SK-N-SH treated with all-trans-retinoic acid at 6 μM for 48 hours (cell line): ENCODE data around the gene ABI3.

Experiments used
- ATAC-seq: fragments of 200-7000 bp; cut with Tn5 transposase; 3 replicates; pipeline ENCODE4 v1.9.1; 2020; ENCODE audit warnings: mild to moderate bottlenecking, moderate library complexity
- ARNTL ChIP-seq: fragments of 450-650 bp; formaldehyde crosslinking; IDR thresholded peaks from 2 replicates; pipeline ENCODE4 v1.5.0; 2020; ENCODE audit warnings: low read depth, mild to moderate bottlenecking, moderate library complexity, borderline replicate concordance
- BACH2 ChIP-seq: fragments of 250-450 bp; sonication (Bioruptor Pico); IDR thresholded peaks from 2 replicates; pipeline ENCODE4 v1.9.0; 2021; ENCODE audit warnings: mild to moderate bottlenecking, borderline replicate concordance
- CSDC2 ChIP-seq: fragments of 250-450 bp; sonication (Bioruptor Pico); IDR thresholded peaks from 2 replicates; pipeline ENCODE4 v1.5.0; 2020; ENCODE audit warnings: mild to moderate bottlenecking, moderate library complexity
- ESRRG ChIP-seq: fragments of 250-450 bp; sonication (Bioruptor Pico); IDR thresholded peaks from 2 replicates; pipeline ENCODE4 v1.6.1; 2021; ENCODE audit warnings: mild to moderate bottlenecking
- GLIS3 ChIP-seq: fragments of 250-450 bp; sonication (Bioruptor Pico); IDR thresholded peaks from 2 replicates; pipeline ENCODE4 v1.5.0; 2020; ENCODE audit warnings: mild to moderate bottlenecking, moderate library complexity
- ISL1 ChIP-seq: fragments of 250-450 bp; sonication (Bioruptor Pico); IDR thresholded peaks from 2 replicates; pipeline ENCODE4 v2.1.2; 2022; ENCODE audit warnings: mild to moderate bottlenecking, moderate library complexity
- OSR1 ChIP-seq: fragments of 250-450 bp; sonication (Bioruptor Pico); IDR thresholded peaks from 2 replicates; pipeline ENCODE4 v1.8.0; 2022; ENCODE audit warnings: moderate library complexity, mild to moderate bottlenecking, inconsistent platforms
- PPARA ChIP-seq: fragments of 250-450 bp; sonication (Bioruptor Pico); IDR thresholded peaks from 2 replicates; pipeline ENCODE4 v1.5.0; 2020; ENCODE audit warnings: mild to moderate bottlenecking, borderline replicate concordance
- RARB ChIP-seq: fragments of 250-450 bp; sonication (Bioruptor Pico); IDR thresholded peaks from 2 replicates; pipeline ENCODE4 v1.8.0; 2021; ENCODE audit warnings: mild to moderate bottlenecking, moderate library complexity
- SNAI2 ChIP-seq: fragments of 250-450 bp; sonication (Bioruptor Pico); IDR thresholded peaks from 2 replicates; pipeline ENCODE4 v1.5.0; 2020; ENCODE audit warnings: mild to moderate bottlenecking, moderate library complexity
- TCF4 ChIP-seq: fragments of 250-450 bp; sonication (Bioruptor Pico); IDR thresholded peaks from 2 replicates; pipeline ENCODE4 v1.8.0; 2021; ENCODE audit warnings: mild to moderate bottlenecking, moderate library complexity, borderline replicate concordance
- TOX ChIP-seq: fragments of 250-450 bp; sonication (Bioruptor Pico); IDR thresholded peaks from 2 replicates; pipeline ENCODE4 v1.8.0; 2021; ENCODE audit warnings: mild to moderate bottlenecking, moderate library complexity, borderline replicate concordance
- ZC3H10 ChIP-seq: fragments of 250-450 bp; sonication (Bioruptor Pico); IDR thresholded peaks from 2 replicates; pipeline ENCODE4 v1.5.1; 2021; ENCODE audit warnings: mild to moderate bottlenecking, moderate library complexity
- ZFP3 ChIP-seq: fragments of 250-450 bp; sonication (Bioruptor Pico); IDR thresholded peaks from 2 replicates; pipeline ENCODE4 v1.5.0; 2020; ENCODE audit warnings: mild to moderate bottlenecking, moderate library complexity
- ZFP30 ChIP-seq: fragments of 450-650 bp; formaldehyde crosslinking; IDR thresholded peaks from 2 replicates; pipeline ENCODE4 v1.5.0; 2022; ENCODE audit warnings: mild to moderate bottlenecking, moderate library complexity
- ZNF565 ChIP-seq: fragments of 450-650 bp; formaldehyde crosslinking; conservative IDR thresholded peaks from 2 replicates; pipeline ENCODE4 v1.5.0; 2020; ENCODE audit warnings: low read depth, mild to moderate bottlenecking, moderate library complexity
- ZNF70 ChIP-seq: fragments of 450-650 bp; formaldehyde crosslinking; IDR thresholded peaks from 2 replicates; pipeline ENCODE4 v1.5.0; 2020; ENCODE audit warnings: mild to moderate bottlenecking, moderate library complexity
- ZNF8 ChIP-seq: fragments of 450-650 bp; formaldehyde crosslinking; IDR thresholded peaks from 2 replicates; pipeline ENCODE4 v1.5.0; 2020; ENCODE audit warnings: mild to moderate bottlenecking, moderate library complexity
- TF ChIP-seq, protein P1 (sequence below): fragments of 250-450 bp; sonication (Bioruptor Pico); IDR thresholded peaks from 2 replicates; pipeline ENCODE4 v1.8.0; 2020; ENCODE audit warnings: mild to moderate bottlenecking, moderate library complexity, borderline replicate concordance
- TF ChIP-seq, protein P2 (sequence below): fragments of 250-450 bp; sonication (Bioruptor Pico); IDR thresholded peaks from 2 replicates; pipeline ENCODE4 v1.8.0; 2021; ENCODE audit warnings: low read depth, mild to moderate bottlenecking, moderate library complexity, borderline replicate concordance
- TF ChIP-seq, protein P3 (sequence below): fragments of 250-450 bp; sonication (Bioruptor Pico); IDR thresholded peaks from 2 replicates; pipeline ENCODE4 v1.5.1; 2021; ENCODE audit warnings: mild to moderate bottlenecking, moderate library complexity
- TF ChIP-seq, protein P4 (sequence below): fragments of 250-450 bp; sonication (Bioruptor Pico); IDR thresholded peaks from 2 replicates; pipeline ENCODE4 v1.5.0; 2020; ENCODE audit warnings: mild to moderate bottlenecking, moderate library complexity
- TF ChIP-seq, protein P5 (sequence below): fragments of 250-450 bp; sonication (Bioruptor Pico); IDR thresholded peaks from 2 replicates; pipeline ENCODE4 v1.5.1; 2020; ENCODE audit warnings: low read depth, mild to moderate bottlenecking, moderate library complexity

ABI3 gene

DNA sequence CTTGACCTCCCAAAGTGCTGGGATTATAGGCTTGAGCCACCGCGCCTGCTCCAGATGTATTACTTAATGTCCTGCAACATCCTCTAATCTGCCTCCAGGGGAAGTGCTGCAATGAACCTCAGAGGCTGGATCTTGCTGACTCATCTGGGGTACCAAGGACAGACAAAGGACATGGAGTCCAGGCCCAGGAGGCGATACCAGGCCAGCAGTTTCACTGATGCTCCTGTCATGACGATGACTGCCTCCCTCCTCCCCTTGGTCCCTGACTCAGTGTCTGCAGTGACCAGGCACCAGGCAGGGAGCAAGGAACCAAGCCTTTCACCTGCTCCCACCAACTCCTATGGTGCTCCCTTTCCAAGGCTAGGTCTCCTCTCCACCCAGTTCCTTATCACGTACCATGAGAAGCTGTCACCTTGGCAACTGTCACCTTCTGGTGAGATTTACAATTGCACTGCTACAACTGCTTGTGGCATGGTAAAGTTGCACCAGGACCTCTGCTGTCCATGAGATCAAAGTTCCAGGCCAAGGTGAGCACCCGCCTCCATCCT, 41.7 kb downstream of the ABI3 start:
- no peak for TF ChIP-seq ZNF70 (CRISPR knock-in tag)
- TF ChIP-seq ZC3H10 (CRISPR knock-in tag): no peak
- no peak for TF ChIP-seq BACH2 (CRISPR knock-in tag)
- no peak for TF ChIP-seq CSDC2
- TF ChIP-seq, protein P1, sequence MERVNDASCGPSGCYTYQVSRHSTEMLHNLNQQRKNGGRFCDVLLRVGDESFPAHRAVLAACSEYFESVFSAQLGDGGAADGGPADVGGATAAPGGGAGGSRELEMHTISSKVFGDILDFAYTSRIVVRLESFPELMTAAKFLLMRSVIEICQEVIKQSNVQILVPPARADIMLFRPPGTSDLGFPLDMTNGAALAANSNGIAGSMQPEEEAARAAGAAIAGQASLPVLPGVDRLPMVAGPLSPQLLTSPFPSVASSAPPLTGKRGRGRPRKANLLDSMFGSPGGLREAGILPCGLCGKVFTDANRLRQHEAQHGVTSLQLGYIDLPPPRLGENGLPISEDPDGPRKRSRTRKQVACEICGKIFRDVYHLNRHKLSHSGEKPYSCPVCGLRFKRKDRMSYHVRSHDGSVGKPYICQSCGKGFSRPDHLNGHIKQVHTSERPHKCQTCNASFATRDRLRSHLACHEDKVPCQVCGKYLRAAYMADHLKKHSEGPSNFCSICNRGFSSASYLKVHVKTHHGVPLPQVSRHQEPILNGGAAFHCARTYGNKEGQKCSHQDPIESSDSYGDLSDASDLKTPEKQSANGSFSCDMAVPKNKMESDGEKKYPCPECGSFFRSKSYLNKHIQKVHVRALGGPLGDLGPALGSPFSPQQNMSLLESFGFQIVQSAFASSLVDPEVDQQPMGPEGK (CRISPR knock-in tag): no peak
- TF ChIP-seq, protein P2, sequence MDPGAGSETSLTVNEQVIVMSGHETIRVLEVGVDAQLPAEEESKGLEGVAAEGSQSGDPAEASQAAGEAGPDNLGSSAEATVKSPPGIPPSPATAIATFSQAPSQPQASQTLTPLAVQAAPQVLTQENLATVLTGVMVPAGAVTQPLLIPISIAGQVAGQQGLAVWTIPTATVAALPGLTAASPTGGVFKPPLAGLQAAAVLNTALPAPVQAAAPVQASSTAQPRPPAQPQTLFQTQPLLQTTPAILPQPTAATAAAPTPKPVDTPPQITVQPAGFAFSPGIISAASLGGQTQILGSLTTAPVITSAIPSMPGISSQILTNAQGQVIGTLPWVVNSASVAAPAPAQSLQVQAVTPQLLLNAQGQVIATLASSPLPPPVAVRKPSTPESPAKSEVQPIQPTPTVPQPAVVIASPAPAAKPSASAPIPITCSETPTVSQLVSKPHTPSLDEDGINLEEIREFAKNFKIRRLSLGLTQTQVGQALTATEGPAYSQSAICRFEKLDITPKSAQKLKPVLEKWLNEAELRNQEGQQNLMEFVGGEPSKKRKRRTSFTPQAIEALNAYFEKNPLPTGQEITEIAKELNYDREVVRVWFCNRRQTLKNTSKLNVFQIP (CRISPR knock-in tag): no peak
- no peak for TF ChIP-seq ISL1 (CRISPR knock-in tag)
- no peak for TF ChIP-seq TCF4
- TF ChIP-seq, protein P3, sequence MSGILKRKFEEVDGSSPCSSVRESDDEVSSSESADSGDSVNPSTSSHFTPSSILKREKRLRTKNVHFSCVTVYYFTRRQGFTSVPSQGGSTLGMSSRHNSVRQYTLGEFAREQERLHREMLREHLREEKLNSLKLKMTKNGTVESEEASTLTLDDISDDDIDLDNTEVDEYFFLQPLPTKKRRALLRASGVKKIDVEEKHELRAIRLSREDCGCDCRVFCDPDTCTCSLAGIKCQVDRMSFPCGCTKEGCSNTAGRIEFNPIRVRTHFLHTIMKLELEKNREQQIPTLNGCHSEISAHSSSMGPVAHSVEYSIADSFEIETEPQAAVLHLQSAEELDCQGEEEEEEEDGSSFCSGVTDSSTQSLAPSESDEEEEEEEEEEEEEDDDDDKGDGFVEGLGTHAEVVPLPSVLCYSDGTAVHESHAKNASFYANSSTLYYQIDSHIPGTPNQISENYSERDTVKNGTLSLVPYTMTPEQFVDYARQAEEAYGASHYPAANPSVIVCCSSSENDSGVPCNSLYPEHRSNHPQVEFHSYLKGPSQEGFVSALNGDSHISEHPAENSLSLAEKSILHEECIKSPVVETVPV (CRISPR knock-in tag): no peak
- TF ChIP-seq, protein P4, sequence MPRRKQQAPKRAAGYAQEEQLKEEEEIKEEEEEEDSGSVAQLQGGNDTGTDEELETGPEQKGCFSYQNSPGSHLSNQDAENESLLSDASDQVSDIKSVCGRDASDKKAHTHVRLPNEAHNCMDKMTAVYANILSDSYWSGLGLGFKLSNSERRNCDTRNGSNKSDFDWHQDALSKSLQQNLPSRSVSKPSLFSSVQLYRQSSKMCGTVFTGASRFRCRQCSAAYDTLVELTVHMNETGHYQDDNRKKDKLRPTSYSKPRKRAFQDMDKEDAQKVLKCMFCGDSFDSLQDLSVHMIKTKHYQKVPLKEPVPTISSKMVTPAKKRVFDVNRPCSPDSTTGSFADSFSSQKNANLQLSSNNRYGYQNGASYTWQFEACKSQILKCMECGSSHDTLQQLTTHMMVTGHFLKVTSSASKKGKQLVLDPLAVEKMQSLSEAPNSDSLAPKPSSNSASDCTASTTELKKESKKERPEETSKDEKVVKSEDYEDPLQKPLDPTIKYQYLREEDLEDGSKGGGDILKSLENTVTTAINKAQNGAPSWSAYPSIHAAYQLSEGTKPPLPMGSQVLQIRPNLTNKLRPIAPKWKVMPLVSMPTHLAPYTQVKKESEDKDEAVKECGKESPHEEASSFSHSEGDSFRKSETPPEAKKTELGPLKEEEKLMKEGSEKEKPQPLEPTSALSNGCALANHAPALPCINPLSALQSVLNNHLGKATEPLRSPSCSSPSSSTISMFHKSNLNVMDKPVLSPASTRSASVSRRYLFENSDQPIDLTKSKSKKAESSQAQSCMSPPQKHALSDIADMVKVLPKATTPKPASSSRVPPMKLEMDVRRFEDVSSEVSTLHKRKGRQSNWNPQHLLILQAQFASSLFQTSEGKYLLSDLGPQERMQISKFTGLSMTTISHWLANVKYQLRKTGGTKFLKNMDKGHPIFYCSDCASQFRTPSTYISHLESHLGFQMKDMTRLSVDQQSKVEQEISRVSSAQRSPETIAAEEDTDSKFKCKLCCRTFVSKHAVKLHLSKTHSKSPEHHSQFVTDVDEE (CRISPR knock-in tag): no peak
- TF ChIP-seq TOX (CRISPR knock-in tag): no peak
- no peak for TF ChIP-seq RARB (CRISPR knock-in tag)
- TF ChIP-seq PPARA: no peak
- TF ChIP-seq ZNF565 (CRISPR knock-in tag): no peak
- TF ChIP-seq SNAI2 (CRISPR knock-in tag): no peak
- TF ChIP-seq OSR1 (CRISPR knock-in tag): no peak
- TF ChIP-seq, protein P5, sequence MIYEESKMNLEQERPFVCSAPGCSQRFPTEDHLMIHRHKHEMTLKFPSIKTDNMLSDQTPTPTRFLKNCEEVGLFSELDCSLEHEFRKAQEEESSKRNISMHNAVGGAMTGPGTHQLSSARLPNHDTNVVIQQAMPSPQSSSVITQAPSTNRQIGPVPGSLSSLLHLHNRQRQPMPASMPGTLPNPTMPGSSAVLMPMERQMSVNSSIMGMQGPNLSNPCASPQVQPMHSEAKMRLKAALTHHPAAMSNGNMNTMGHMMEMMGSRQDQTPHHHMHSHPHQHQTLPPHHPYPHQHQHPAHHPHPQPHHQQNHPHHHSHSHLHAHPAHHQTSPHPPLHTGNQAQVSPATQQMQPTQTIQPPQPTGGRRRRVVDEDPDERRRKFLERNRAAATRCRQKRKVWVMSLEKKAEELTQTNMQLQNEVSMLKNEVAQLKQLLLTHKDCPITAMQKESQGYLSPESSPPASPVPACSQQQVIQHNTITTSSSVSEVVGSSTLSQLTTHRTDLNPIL (CRISPR knock-in tag): no peak
- no peak for TF ChIP-seq GLIS3 (CRISPR knock-in tag)
- no peak for TF ChIP-seq ZFP3
- no peak for TF ChIP-seq ZFP30 (CRISPR knock-in tag)
- ATAC-seq: no peak

DNA sequence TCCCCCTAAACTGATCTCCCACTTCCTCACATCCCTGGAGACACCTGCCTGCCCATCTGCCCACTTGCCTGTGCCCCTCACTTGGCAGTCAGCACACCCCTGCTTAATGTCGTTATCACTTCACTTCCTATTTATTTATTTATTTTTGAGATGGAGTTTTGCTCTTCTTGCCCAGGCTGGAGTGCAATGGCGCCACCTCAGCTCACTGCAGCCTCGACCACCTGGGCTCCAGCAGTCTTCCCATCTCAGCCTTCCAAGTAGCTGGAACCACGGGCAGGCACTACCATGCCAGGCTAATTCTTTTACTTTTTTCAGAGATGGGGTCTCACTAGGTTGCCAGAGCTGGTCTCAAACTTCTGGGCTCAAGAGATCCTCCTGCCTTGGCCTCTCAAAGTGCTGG, 43.6 kb downstream of the ABI3 start:
- ATAC-seq: no peak
- no peak for TF ChIP-seq ZC3H10 (CRISPR knock-in tag)
- no peak for TF ChIP-seq TOX (CRISPR knock-in tag)
- TF ChIP-seq RARB (CRISPR knock-in tag): no peak
- no peak for TF ChIP-seq ZNF565 (CRISPR knock-in tag)
- TF ChIP-seq, protein P3 (CRISPR knock-in tag): no peak
- TF ChIP-seq, protein P1 (CRISPR knock-in tag): no peak
- no peak for TF ChIP-seq ZNF8 (CRISPR knock-in tag)
- no peak for TF ChIP-seq ISL1 (CRISPR knock-in tag)
- TF ChIP-seq ESRRG (CRISPR knock-in tag): no peak
- TF ChIP-seq OSR1 (CRISPR knock-in tag): no peak
- TF ChIP-seq ZNF70 (CRISPR knock-in tag): no peak
- TF ChIP-seq ARNTL (CRISPR knock-in tag): no peak
- TF ChIP-seq, protein P2 (CRISPR knock-in tag): no peak
- TF ChIP-seq PPARA: no peak
- no peak for TF ChIP-seq TCF4
- no peak for TF ChIP-seq GLIS3 (CRISPR knock-in tag)
